22Rv1 (cell line): ENCODE results near the gene RABGAP1.

Experiments used
- H3K27ac ChIP-seq: fragments of 450-650 bp; 2 replicates; pipeline ENCODE4 v1.5.1; 2017
- CTCF ChIP-seq: fragments of 450-650 bp; IDR thresholded peaks from 2 replicates; pipeline ENCODE4 v1.5.1; 2017; ENCODE audit warnings: mild to moderate bottlenecking
- ZFX ChIP-seq: fragments of 450-650 bp; IDR thresholded peaks from 2 replicates; pipeline ENCODE4 v1.6.1; 2017; ENCODE audit warnings: antibody characterized with exemption, borderline replicate concordance

The RABGAP1 gene

GRCh38 chr9:123039617-123040219, 98.9 kb downstream of the RABGAP1 start:
- TF ChIP-seq CTCF (no peak), ZFX (no peak)

GRCh38 chr9:123040801-123041200, 100.0 kb downstream of the RABGAP1 start:
- TF ChIP-seq ZFX (no peak), CTCF (no peak)
- H3K27ac ChIP-seq, result no peak overlapping the region

More at GRCh38 chr9:123039617-123040219, 98.9 kb downstream of the RABGAP1 start:
- no peak overlapping the region for H3K27ac ChIP-seq

- H3K27ac ChIP-seq, result no peak overlapping the region
- TF ChIP-seq CTCF (no peak), ZFX (no peak)
Observed at GRCh38 chr9:123041489-123041888, 100.7 kb downstream of the RABGAP1 start.

GRCh38 chr9:123043081-123043939, 102.5 kb downstream of the RABGAP1 start:
- H3K27ac ChIP-seq, result no peak overlapping the region
- TF ChIP-seq ZFX, result no peak
- TF ChIP-seq CTCF, result no peak

- TF ChIP-seq ZFX (no peak), CTCF (no peak)
- no peak overlapping the region for H3K27ac ChIP-seq
Observed at GRCh38 chr9:123044586-123044985, 103.8 kb downstream of the RABGAP1 start.

GRCh38 chr9:123046406-123047195, 105.8 kb downstream of the RABGAP1 start:
- no peak for TF ChIP-seq ZFX
- TF ChIP-seq CTCF, result no peak
- no peak overlapping the region for H3K27ac ChIP-seq

- TF ChIP-seq CTCF (no peak), ZFX (no peak)
- H3K27ac ChIP-seq, result no peak overlapping the region
Observed at GRCh38 chr9:123048748-123049147, 107.9 kb downstream of the RABGAP1 start.
